Measurements from ENCODE around the gene SUOX. TPM values are rescaled to one million over a fixed set of nuclear protein-coding genes. Genes with fewer than 3 reads are reported as not detected.

Gene SUOX
- polyA plus RNA-seq, 1 of the 3 experiments (the other 2 are of a cell fraction), result 23.2 TPM

- CTCF ChIA-PET, result interaction anchor here (1.3 to 2.4 kb wide), 3 partner anchors 13 to 39 kb away, joined by 3 to 12 read pairs (median 6); no protein-coding TSS in a partner anchor
- TF ChIP-seq, protein P1, sequence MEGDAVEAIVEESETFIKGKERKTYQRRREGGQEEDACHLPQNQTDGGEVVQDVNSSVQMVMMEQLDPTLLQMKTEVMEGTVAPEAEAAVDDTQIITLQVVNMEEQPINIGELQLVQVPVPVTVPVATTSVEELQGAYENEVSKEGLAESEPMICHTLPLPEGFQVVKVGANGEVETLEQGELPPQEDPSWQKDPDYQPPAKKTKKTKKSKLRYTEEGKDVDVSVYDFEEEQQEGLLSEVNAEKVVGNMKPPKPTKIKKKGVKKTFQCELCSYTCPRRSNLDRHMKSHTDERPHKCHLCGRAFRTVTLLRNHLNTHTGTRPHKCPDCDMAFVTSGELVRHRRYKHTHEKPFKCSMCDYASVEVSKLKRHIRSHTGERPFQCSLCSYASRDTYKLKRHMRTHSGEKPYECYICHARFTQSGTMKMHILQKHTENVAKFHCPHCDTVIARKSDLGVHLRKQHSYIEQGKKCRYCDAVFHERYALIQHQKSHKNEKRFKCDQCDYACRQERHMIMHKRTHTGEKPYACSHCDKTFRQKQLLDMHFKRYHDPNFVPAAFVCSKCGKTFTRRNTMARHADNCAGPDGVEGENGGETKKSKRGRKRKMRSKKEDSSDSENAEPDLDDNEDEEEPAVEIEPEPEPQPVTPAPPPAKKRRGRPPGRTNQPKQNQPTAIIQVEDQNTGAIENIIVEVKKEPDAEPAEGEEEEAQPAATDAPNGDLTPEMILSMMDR (IDR thresholded peaks at IDR 0.05), result no peak
- TF ChIP-seq TAF1 (IDR thresholded peaks at IDR 0.05; ENCODE audit: borderline replicate concordance, low read depth, low read length) (no peak), ZBTB33 (IDR thresholded peaks at IDR 0.05; ENCODE audit: borderline replicate concordance, low read depth) (no peak), FOXM1 (IDR thresholded peaks at IDR 0.05; ENCODE audit: low read depth) (no peak), FOXJ3 (CRISPR knock-in tag; IDR thresholded peaks at IDR 0.05) (no peak), RAD21 (IDR thresholded peaks at IDR 0.05; ENCODE audit: low read length) (no peak), SMC3 (IDR thresholded peaks at IDR 0.05; ENCODE audit: low read depth, low read length) (no peak), CHD2 (IDR thresholded peaks at IDR 0.05; ENCODE audit: low read length, partially characterized antibody) (no peak), POLR2AphosphoS5 (IDR thresholded peaks at IDR 0.05; ENCODE audit: low read depth, low read length) (no peak), TCF12 (IDR thresholded peaks at IDR 0.05) (no peak)
- TF ChIP-seq, protein P2, sequence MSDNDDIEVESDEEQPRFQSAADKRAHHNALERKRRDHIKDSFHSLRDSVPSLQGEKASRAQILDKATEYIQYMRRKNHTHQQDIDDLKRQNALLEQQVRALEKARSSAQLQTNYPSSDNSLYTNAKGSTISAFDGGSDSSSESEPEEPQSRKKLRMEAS (IDR thresholded peaks at IDR 0.05; ENCODE audit: low read depth), result no peak
- POLR2A ChIA-PET, result no interaction called here
Observed at GRCh38 chr12:55957106-55957859, 39.8 kb upstream of the SUOX start.

GRCh38 chr12:55963760-55964159 lies 33.3 kb upstream of the SUOX start:
- H3K9ac ChIP-seq, result no peak overlapping the region
- peaks cover 0 to 4% of the 10 kb centered on the region in 2 experiments for H3K36me3 ChIP-seq (replicated peaks in 1 of 2; ENCODE audit: control insufficient read depth in 1 of 2, insufficient read depth in 2 of 2, low read length in 1 of 2)
- H4K20me1 ChIP-seq (ENCODE audit: insufficient read depth), result no peaks in the 10 kb centered on the region
- POLR2A ChIA-PET, result no interaction called here
- no peaks in the 10 kb centered on the region for H3K9me2 ChIP-seq
- peaks cover 14 to 20% of the 10 kb centered on the region in 2 experiments; a peak in 3 of 4 replicates for H3K4me1 ChIP-seq (ENCODE audit: control insufficient read depth in 1 of 2, insufficient read depth in 2 of 2, low read depth in 1 of 2, low read length in 1 of 2)
- peaks cover 20% of the 10 kb centered on the region for H3K79me2 ChIP-seq (ENCODE audit: insufficient read depth)
- no peak for TF ChIP-seq RCOR1 (IDR thresholded peaks at IDR 0.05; ENCODE audit: low read length)
- H2AFZ ChIP-seq (ENCODE audit: low read depth), result no peak overlapping the region
- H3K27ac ChIP-seq (ENCODE audit: low read depth in 2 of 2, low read length in 1 of 2), result no peak overlapping the region
- no peak for DNase-seq
- H3K4me2 ChIP-seq, result no peak overlapping the region
- peaks cover 8% of the 10 kb centered on the region for H3F3A ChIP-seq (replicated peaks; ENCODE audit: insufficient read depth)
- 88% methylated on average over 2 of the region's 2 CpGs for WGBS (ENCODE audit: low lambda C conversion rate)
- no peaks in the 10 kb centered on the region for H3K27me3 ChIP-seq (ENCODE audit: insufficient read depth)
- CTCF ChIA-PET, result no interaction called here
- no peaks in the 10 kb centered on the region for H3K9me3 ChIP-seq
- no peak overlapping the region for H3K4me3 ChIP-seq (ENCODE audit: low read depth in 2 of 2, low read length in 1 of 2)

More at GRCh38 chr12:55957106-55957859, 39.8 kb upstream of the SUOX start:
- H3K9me3 ChIP-seq, result no peaks in the 10 kb centered on the region
- H3K4me2 ChIP-seq, result no peak overlapping the region
- H3F3A ChIP-seq (replicated peaks; ENCODE audit: insufficient read depth), result peaks cover 17% of the 10 kb centered on the region
- no peak overlapping the region for H3K27ac ChIP-seq (ENCODE audit: low read depth in 2 of 2, low read length in 1 of 2)
- no peak overlapping the region for H3K4me3 ChIP-seq (ENCODE audit: low read depth in 2 of 2, low read length in 1 of 2)
- DNase-seq, result no peak
- no peaks in the 10 kb centered on the region for H4K20me1 ChIP-seq (ENCODE audit: insufficient read depth)
- no peaks in the 10 kb centered on the region for H3K79me2 ChIP-seq (ENCODE audit: insufficient read depth)
- H2AFZ ChIP-seq (ENCODE audit: low read depth), result no peak overlapping the region
- 77% methylated on average over 4 of the region's 5 CpGs for WGBS (ENCODE audit: low lambda C conversion rate)
- H3K36me3 ChIP-seq (replicated peaks in 1 of 2; ENCODE audit: control insufficient read depth in 1 of 2, insufficient read depth in 2 of 2, low read length in 1 of 2), result peaks cover 2 to 4% of the 10 kb centered on the region in 2 experiments
- H3K9me2 ChIP-seq, result no peaks in the 10 kb centered on the region
- no peak overlapping the region for H3K9ac ChIP-seq
- H3K4me1 ChIP-seq (ENCODE audit: control insufficient read depth in 1 of 2, insufficient read depth in 2 of 2, low read depth in 1 of 2, low read length in 1 of 2), result peaks cover 0 to 15% of the 10 kb centered on the region in 2 experiments; a peak in 1 of 4 replicates
- no peaks in the 10 kb centered on the region for H3K27me3 ChIP-seq (ENCODE audit: insufficient read depth)

Data from SK-N-SH (cell line).